Activated naive CD4-positive, alpha-beta T cell treated with anti-CD3 and anti-CD28 coated beads, Interleukin-2, amount 50 U/mL, for 16 hours (primary cell): ENCODE measurements around the gene ZNF652.
"Not testable (repeated sequence)": the region's sequence is repeated elsewhere in the genome, so short reads cannot be mapped to it uniquely, and the experiment has no call there.

Experiments
- DNase-seq: peaks from one replicate; pipeline ENCODE4 v3.0.0-alpha.2; 2020

The ZNF652 gene

GRCh38 chr17:49298371-49298976 is 63.6 kb downstream of the ZNF652 start:
- DNase-seq: no peak

DNA sequence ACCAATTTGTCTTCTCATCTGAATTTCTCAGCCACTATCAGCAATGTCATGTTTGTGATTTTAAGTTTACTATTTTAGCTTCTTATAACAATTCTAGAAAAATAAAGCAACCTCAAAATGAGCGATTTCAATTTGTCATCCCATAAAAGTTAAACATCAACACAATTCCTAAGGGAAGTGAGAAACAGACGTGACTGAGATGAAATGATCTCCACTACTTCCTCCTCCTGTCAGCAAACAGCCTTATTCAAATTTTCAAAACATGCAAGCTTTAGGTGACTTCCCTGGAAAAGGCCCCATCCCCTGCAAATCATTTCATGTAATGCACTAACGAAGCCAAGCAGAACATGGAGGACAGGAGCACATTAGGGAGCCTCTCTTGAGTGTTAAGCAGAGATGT is 64.9 kb downstream of the ZNF652 start:
- no peak for DNase-seq

- no peak for DNase-seq
These were observed 67.9 kb downstream of the ZNF652 start for GRCh38 chr17:49294122-49294521.

DNA sequence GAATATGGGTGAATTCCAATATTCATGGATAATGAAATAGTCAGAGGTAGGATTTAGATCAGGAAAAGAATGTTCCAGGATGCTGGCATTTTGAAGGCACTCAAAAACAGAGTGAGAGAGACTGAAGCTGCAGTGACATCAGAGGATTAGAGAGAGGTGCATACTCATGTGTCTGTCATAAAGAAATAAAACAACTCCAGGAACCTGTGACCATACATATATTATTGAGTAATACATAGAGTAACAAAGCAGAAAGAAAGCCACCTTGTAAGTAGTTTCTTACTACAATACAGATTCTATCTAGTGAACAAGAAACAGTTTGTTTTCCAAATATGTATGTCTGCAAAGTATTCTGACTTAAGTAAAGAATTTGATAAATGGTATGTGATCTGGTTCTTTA is 69.1 kb downstream of the ZNF652 start:
- DNase-seq: no peak

- no peak for DNase-seq
These were observed 70.1 kb downstream of the ZNF652 start for GRCh38 chr17:49291929-49292328.

GRCh38 chr17:49290690-49291359 is 71.2 kb downstream of the ZNF652 start:
- no peak for DNase-seq

DNA sequence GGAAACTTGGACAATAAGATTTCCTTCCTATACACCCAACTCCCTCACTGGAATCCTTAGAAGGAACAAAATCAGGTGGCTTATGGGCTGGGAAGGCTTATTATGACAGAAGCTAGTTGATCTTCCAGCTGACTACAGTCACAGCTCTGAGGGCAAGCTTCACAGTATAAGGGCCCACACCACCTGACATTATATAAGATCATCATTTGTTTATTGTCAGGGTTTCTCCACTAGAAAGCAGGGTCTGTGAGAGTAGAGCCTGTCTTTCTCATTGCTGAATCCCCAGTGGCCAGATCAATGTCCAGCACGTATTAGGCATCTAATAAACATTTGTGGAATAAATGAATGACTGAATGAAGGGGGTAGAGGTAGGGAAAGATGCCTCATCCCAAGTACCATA is 73.7 kb downstream of the ZNF652 start:
- DNase-seq: no peak

GRCh38 chr17:49287481-49287880 is 74.6 kb downstream of the ZNF652 start:
- no peak for DNase-seq

DNA sequence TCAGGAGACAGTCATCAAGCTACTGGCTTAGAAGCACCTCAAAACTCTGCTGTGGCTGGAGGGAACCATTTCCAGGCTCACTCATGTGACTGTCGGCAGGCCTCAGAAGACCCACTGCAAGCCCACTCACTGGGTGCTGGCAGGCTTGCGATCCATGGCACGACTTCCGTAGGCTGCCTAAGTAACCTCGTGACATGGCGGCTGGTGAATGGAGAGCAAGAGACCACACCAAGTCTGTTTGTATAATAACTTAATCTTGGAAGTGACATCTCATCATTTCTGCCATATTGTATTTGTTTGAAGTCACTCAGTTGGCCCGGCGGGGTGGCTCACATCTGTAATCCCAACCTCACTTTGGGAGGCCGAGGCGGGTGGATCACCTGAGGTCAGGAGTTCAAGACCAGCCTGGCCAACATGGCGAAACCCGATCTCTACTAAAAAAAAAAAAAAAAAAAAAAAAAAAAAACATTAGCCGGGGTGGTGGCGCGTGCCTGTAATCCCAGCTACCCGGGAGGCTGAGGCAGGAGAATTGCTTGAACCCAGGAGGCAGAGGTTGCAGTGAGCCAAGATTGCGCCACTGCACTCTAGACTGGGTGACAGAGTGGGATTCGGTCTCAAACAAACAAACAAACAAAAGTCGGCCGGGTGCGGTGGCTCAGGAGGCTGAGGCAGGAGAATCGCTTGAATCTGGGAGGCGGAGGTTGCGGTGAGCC is 75.6 kb downstream of the ZNF652 start:
- not testable (repeated sequence) for DNase-seq

- DNase-seq: no peak
These were observed 76.3 kb downstream of the ZNF652 start for GRCh38 chr17:49285716-49286115.

DNA sequence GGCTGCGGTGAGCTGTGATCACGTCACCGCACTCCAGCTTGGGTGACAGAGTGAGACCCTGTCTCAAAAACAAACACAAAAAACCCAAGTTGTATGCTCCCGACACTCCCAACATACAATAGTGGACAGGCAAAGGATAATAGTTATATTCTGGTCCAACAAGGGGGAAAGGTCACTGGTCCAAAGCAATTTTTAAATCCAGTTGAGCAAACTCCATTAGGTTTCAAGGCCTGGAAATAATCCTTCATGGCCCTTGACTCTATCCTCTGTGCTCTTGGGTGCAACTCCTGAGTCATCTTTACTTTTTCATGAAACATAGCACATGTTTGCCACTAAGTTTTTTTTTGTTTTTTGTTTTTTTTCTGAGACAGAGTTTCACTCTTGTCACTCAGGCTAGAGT is 81.1 kb downstream of the ZNF652 start:
- DNase-seq: no peak

GRCh38 chr17:49280061-49280460 is 82.0 kb downstream of the ZNF652 start:
- no peak for DNase-seq

- not testable (repeated sequence) for DNase-seq
These were observed 82.6 kb downstream of the ZNF652 start for GRCh38 chr17:49279263-49280015.

GRCh38 chr17:49278076-49278475 is 84.0 kb downstream of the ZNF652 start:
- DNase-seq: no peak

DNA sequence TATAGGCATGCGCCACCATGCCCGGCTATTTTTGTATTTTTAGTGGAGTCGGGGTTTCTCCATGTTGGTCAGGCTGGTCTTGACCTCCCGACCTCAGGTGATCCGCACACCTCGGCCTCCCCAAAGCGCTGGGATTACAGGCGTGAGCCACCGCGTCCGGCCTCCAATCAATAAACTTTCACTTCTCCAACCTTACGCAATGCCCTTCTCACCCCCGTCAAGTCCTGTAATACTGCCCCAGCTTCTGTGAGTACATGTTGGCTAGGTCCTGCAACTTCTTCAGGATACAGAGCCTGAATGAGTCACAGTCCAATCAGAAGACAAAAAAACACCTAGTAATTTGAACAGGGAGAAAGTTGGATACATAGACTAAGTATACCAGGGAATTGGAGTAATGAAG is 84.4 kb downstream of the ZNF652 start:
- no peak for DNase-seq

DNA sequence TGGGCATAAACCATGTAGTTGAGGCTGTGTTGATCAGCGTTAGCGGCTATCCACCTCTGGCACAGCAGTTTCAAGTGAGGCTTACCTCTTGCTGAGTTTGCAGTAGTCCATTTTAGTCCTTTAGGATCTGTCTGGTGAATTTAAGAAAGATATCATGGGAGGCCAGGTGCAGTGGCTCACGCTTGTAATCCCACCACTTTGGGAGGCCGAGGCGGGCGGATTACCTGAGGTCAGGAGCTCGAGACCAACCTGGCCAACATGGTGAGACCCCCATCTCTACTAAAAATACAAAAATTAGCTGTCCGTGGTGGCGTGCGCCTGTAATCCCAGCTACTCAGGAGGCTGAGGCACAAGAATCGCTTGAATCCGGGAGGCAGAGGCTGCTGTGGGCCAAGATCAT is 86.1 kb downstream of the ZNF652 start:
- DNase-seq: not testable (repeated sequence)

GRCh38 chr17:49269356-49269755 is 92.7 kb downstream of the ZNF652 start:
- DNase-seq: no peak

- no peak for DNase-seq
These were observed 94.1 kb downstream of the ZNF652 start for GRCh38 chr17:49267912-49268311.

- no peak for DNase-seq
These were observed 95.8 kb downstream of the ZNF652 start for GRCh38 chr17:49266233-49266632.

DNA sequence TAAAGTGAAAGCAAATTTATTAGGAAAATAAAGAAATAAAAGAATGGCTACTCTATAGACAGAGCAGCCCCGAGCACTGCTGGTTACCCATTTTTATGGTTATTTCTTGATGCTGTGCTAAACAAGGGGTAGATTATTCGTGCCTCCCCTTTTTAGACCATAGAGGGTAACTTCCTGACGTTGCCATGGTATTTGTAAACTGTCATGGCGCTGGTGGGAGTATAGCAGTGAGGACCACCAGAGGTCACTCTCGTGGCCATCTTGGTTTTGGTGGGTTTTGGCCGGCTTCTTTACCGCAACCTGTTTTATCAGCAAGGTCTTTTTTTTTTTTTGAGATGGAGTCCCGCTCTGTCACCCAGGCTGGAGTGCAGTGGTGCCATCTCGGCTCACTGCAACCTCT is 100.5 kb downstream of the ZNF652 start:
- DNase-seq: not testable (repeated sequence)

DNA sequence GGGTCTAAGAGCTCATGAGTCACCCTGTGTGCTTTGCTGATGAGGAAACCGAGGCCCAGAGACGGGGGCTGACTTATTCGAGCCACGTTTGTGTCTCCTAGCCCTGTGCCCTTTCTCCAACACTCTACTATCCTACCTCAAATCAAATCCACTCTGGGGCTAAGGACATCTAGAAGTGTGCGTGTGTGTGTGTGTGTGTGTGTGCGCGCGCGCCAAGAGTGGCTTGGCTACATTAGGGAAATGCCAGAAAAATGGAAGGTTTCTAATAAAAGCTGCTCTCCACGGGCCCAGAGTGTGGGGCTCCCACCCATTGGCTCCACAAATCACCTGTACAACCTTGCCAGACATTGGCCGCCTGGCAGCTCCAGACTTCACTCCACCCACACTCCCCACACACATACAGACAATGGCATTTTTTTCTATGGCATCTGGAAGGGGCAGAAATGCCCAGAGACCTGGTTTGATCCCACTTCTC is 101.2 kb downstream of the ZNF652 start:
- DNase-seq: peak; percentile 11

DNA sequence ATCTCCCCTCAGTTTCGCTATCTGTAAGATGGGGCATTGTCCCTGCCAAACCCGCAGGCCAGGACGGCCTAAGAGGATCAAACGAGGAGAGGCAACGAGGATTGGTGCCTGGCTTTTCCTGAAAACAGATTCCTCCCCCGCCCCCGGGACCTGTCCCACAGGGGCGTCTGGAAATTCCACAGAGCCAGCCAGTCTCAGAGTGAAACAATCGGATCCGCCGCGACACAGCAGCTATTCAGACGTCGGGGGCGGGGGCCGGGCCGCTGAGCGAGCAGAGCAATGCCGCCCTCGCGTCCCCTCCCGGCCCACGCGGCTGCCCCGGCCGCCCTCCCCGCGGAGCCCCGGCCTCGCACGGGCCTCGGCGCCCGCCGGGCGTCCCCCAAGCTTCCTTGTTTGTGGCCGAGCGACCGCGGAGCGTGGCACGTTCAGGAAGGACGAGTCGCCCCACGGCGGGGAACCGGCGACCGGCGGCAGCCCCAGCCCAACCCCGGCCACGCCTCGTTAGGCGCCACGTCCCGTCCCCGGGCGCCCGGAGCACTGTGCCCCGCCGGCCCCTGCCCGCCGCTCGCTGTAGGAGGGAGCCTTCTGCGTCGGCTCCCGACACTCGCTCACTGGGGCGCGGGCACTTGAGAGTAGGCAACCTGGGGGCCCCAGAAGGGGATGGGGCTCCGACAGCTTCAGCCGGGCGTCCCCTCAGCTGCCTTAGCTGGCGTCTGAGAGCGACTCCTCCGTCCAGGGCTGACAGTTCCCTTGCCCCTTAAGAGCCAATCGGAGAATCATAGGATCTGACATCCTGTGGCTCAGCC is 101.8 kb downstream of the ZNF652 start:
- DNase-seq: peak; percentile 59

GRCh38 chr17:49259663-49260010 is 102.4 kb downstream of the ZNF652 start:
- DNase-seq: no peak
